Gastrocnemius medialis (tissue), 4 donors: ENCODE data around the gene ADAMTS15. TPM values are rescaled to one million over a fixed set of nuclear protein-coding genes. Genes with fewer than 3 reads are reported as not detected.

Experiments used
- ATAC-seq, 2 donors: fragments of 150-250 bp; one replicate each; pipeline ENCODE4 v1.9.1; 2016
- DNase-seq, 2 donors: peaks; one replicate each; pipeline ENCODE4 v3.0.0-alpha.2; 2019
- H3K27ac ChIP-seq, 4 donors: fragments of 200-600 bp; sonication (generic); 1 replicate in 1 of 4; 2 replicates in 3 of 4; pipeline ENCODE4 v1.5.1; 2016 to 2018; ENCODE audit warnings: mild to moderate bottlenecking in 2 of 4, moderate library complexity in 1 of 4
- H3K27me3 ChIP-seq, 3 donors: fragments of 200-600 bp; sonication (generic) in 2 of 3; 1 replicate in 1 of 3; 2 replicates in 2 of 3; pipeline versions ENCODE4 v1.5.1 to v1.6.0; 2016 to 2019; ENCODE audit warnings: mild to moderate bottlenecking in 1 of 3, moderate library complexity in 1 of 3
- H3K36me3 ChIP-seq, 2 donors: fragments of 200-600 bp; sonication (generic) in 1 of 2; one replicate each; pipeline ENCODE4 v1.5.1; 2017 to 2018
- H3K4me1 ChIP-seq, 2 donors: fragments of 200-600 bp; sonication (generic) in 1 of 2; one replicate each; pipeline ENCODE4 v1.5.1; 2016 to 2017; ENCODE audit warnings: mild to moderate bottlenecking in 2 of 2
- H3K4me3 ChIP-seq, 4 donors: fragments of 200-600 bp; sonication (generic) in 3 of 4; 1 replicate in 1 of 4; 2 replicates in 3 of 4; pipeline ENCODE4 v1.5.1; 2016 to 2019; ENCODE audit warnings: mild to moderate bottlenecking in 2 of 4
- H3K9me3 ChIP-seq, 3 donors: fragments of 200-600 bp; sonication (generic) in 2 of 3; 1 replicate in 1 of 3; 2 replicates in 2 of 3; pipeline ENCODE4 v1.5.1; 2016 to 2019
- CTCF ChIP-seq, 5 experiments: fragments of 450-650 bp in 3 of 5; fragments of 200-600 bp in 2 of 5; sonication (generic) in 2 of 5; IDR thresholded peaks in 4 of 5; conservative IDR thresholded peaks in 1 of 5; 1 replicate in 4 of 5; 2 replicates in 1 of 5; pipeline ENCODE4 v1.5.1; 2016 to 2019; ENCODE audit warnings: antibody characterized with exemption in 5 of 5, mild to moderate bottlenecking in 3 of 5, moderate library complexity in 3 of 5
- POLR2A ChIP-seq, 2 donors: fragments of 450-650 bp; IDR thresholded peaks; one replicate each; pipeline ENCODE4 v1.6.1; 2017; ENCODE audit warnings: antibody characterized with exemption in 2 of 2, mild to moderate bottlenecking in 2 of 2, moderate library complexity in 2 of 2
- in situ Hi-C, 4 donors: fragments of 200-750 bp; cut with MboI; loops; one replicate each; pipeline versions ENCODE4 v1.15.0 to v1.8.0; 2017; ENCODE audit warnings: low sequenced_read_pairs in 4 of 4
- intact Hi-C: fragments of 100-400 bp; cut with DNase I; formaldehyde crosslinking; loops from one replicate; pipeline ENCODE4 v1.15.1; 2023; ENCODE audit warnings: low total_unique reads
- total RNA-seq, 4 donors: library from RNA; depleted of rRNA; stranded (reverse); fragments of >200 nt; gene quantifications; one replicate each; pipeline versions ENCODE4 v1.1.0 to v1.2.3, GENCODE V29; 2016

ADAMTS15 gene
- total RNA-seq, 4 donors from 2014 or later, result 1.2 to 3.4 (median 1.9) TPM

- TF ChIP-seq CTCF (IDR thresholded peaks at IDR 0.05 in 4 of 5, conservative IDR thresholded peaks at IDR 0.05 in 1 of 5) (no peak), POLR2A (IDR thresholded peaks at IDR 0.05) (no peak)
- H3K4me3 ChIP-seq, result no peak overlapping the region
- no peak overlapping the region for H3K27ac ChIP-seq
- in situ Hi-C loops (no loop called here), intact Hi-C loops (no loop called here)
- H3K36me3 ChIP-seq, result no peaks in the 10 kb centered on the region
- H3K4me1 ChIP-seq, result no peaks in the 10 kb centered on the region
- H3K27me3 ChIP-seq, result no peaks in the 10 kb centered on the region
- H3K9me3 ChIP-seq, result no peaks in the 10 kb centered on the region
- ATAC-seq, result no peak
- DNase-seq, result no peak
Observed at GRCh38 chr11:130490682-130491449, 42.4 kb downstream of the ADAMTS15 start.

GRCh38 chr11:130498181-130498580 lies 49.7 kb downstream of the ADAMTS15 start:
- in situ Hi-C loops, result no loop called here
- ATAC-seq (no peak), DNase-seq (no peak)
- Histone ChIP-seq H3K36me3 (no peaks in the 10 kb centered on the region), H3K27ac (no peak overlapping the region), H3K9me3 (no peaks in the 10 kb centered on the region), H3K4me1 (no peaks in the 10 kb centered on the region), H3K4me3 (no peak overlapping the region), H3K27me3 (no peaks in the 10 kb centered on the region)
- intact Hi-C loops, result no loop called here
- TF ChIP-seq CTCF (IDR thresholded peaks at IDR 0.05 in 4 of 5, conservative IDR thresholded peaks at IDR 0.05 in 1 of 5) (no peak), POLR2A (IDR thresholded peaks at IDR 0.05) (no peak)

GRCh38 chr11:130499828-130500227 lies 51.4 kb downstream of the ADAMTS15 start:
- ATAC-seq, result no peak
- in situ Hi-C loops (no loop called here), intact Hi-C loops (no loop called here)
- Histone ChIP-seq H3K4me1 (no peaks in the 10 kb centered on the region), H3K4me3 (no peak overlapping the region), H3K27ac (no peak overlapping the region), H3K9me3 (no peaks in the 10 kb centered on the region), H3K27me3 (no peaks in the 10 kb centered on the region), H3K36me3 (no peaks in the 10 kb centered on the region)
- TF ChIP-seq POLR2A (IDR thresholded peaks at IDR 0.05) (no peak), CTCF (IDR thresholded peaks at IDR 0.05 in 4 of 5, conservative IDR thresholded peaks at IDR 0.05 in 1 of 5) (no peak)
- DNase-seq, result no peak

GRCh38 chr11:130504317-130504716 lies 55.9 kb downstream of the ADAMTS15 start:
- in situ Hi-C loops, result no loop called here
- intact Hi-C loops, result no loop called here
- Histone ChIP-seq H3K4me3 (no peak overlapping the region), H3K9me3 (no peaks in the 10 kb centered on the region), H3K4me1 (no peaks in the 10 kb centered on the region), H3K27me3 (no peaks in the 10 kb centered on the region), H3K27ac (no peak overlapping the region), H3K36me3 (no peaks in the 10 kb centered on the region)
- TF ChIP-seq POLR2A (IDR thresholded peaks at IDR 0.05) (no peak), CTCF (IDR thresholded peaks at IDR 0.05 in 4 of 5, conservative IDR thresholded peaks at IDR 0.05 in 1 of 5) (no peak)
- ATAC-seq (no peak), DNase-seq (no peak)

GRCh38 chr11:130508913-130509312 lies 60.5 kb downstream of the ADAMTS15 start:
- TF ChIP-seq CTCF (IDR thresholded peaks at IDR 0.05 in 4 of 5, conservative IDR thresholded peaks at IDR 0.05 in 1 of 5), result no peak
- TF ChIP-seq POLR2A (IDR thresholded peaks at IDR 0.05), result no peak
- intact Hi-C loops (no loop called here), in situ Hi-C loops (no loop called here)
- peaks cover 18% of the 10 kb centered on the region in 2 donors for H3K4me1 ChIP-seq
- no peaks in the 10 kb centered on the region for H3K27me3 ChIP-seq
- H3K9me3 ChIP-seq, result no peaks in the 10 kb centered on the region
- no peak for ATAC-seq
- H3K36me3 ChIP-seq, result no peaks in the 10 kb centered on the region
- H3K4me3 ChIP-seq, result no peak overlapping the region
- no peak overlapping the region for H3K27ac ChIP-seq
- no peak for DNase-seq
